Measurements from ENCODE around the gene LRRC28. TPM values are rescaled to one million over a fixed set of nuclear protein-coding genes. Genes with fewer than 3 reads are reported as not detected.

LRRC28 gene
- polyA plus RNA-seq, 3 donors, result 34.7 to 39.3 (median 35.8) TPM

GRCh38 chr15:99406716-99407487 lies 155.6 kb downstream of the LRRC28 start:
- no peak for DNase-seq (ENCODE audit: extremely low read depth in 1 of 11, low read depth in 9 of 11, low spot score in 4 of 11)

GRCh38 chr15:99407716-99408115 lies 156.4 kb downstream of the LRRC28 start:
- DNase-seq (ENCODE audit: extremely low read depth in 1 of 11, low read depth in 9 of 11, low spot score in 4 of 11), result no peak

- no peak for DNase-seq (ENCODE audit: extremely low read depth in 1 of 11, low read depth in 9 of 11, low spot score in 4 of 11)
These were observed 157.2 kb downstream of the LRRC28 start for GRCh38 chr15:99408236-99409096.

GRCh38 chr15:99409097-99409473 lies 157.8 kb downstream of the LRRC28 start:
- peak in 1 of 11 donors; percentile 39 for DNase-seq (ENCODE audit: extremely low read depth in 1 of 11, low read depth in 9 of 11, low spot score in 4 of 11)

DNA sequence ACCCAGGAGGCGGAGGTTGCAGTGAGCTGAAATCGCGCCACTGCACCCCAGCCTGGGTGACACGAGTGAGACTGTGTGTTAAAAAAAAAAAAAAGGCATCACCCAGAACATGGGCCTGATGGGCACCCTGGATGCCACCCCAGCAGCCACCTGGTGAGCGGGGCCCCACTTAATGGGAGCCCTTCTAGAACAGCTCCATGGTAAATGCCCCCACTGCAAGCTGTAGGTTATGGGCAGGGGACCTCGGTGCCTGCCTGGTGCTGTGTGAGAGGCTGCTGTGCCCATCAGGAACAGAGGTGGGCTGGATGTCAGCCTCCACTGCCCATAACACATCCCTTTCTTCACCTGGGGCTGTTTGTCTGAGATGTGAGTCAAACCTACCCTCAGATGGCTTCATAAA lies 158.3 kb downstream of the LRRC28 start:
- DNase-seq (ENCODE audit: extremely low read depth in 1 of 11, low read depth in 9 of 11, low spot score in 4 of 11), result no peak

- no peak for DNase-seq (ENCODE audit: extremely low read depth in 1 of 11, low read depth in 9 of 11, low spot score in 4 of 11)
These were observed 159.2 kb downstream of the LRRC28 start for GRCh38 chr15:99410477-99410876.

DNA sequence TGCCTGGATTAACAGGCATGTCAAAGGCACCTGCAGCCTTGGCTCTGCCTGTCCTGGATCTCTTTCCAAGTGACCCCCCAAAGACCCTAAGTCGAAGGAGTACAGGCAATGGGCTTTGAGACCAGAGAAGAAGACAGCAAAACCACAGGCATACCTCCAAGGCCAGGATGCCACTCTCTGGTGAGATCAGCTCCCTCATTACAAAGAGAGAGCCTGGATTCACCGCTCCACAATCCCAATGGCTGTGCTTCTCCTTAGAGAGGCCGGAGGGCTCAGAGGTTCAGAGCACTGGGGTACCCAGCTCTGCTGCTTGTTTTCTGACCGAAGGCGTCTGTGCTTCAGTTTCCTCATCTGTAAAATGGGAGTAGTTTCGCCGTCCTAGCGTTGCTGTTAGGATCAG lies 160.0 kb downstream of the LRRC28 start:
- no peak for DNase-seq (ENCODE audit: extremely low read depth in 1 of 11, low read depth in 9 of 11, low spot score in 4 of 11)

DNA sequence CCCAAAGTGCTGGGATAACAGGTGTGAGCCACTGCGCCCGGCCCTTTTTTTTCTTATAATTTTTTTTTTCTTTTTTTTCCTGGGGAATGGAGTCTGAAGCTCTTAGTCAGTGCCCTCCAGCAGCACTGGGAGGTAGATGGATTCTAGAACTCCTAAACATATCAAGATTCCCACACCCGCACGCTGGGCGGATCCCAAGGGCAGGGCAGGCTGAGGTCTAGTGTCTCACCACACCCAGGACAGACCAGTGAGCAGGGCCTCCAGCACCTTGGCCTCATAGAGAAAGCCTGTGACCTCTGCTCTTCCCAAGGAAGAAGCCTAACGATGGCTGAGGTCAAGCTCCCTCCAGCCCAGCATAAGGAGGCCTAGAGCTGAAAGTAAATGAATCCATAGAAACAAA lies 160.8 kb downstream of the LRRC28 start:
- DNase-seq (ENCODE audit: extremely low read depth in 1 of 11, low read depth in 9 of 11, low spot score in 4 of 11), result no peak

DNA sequence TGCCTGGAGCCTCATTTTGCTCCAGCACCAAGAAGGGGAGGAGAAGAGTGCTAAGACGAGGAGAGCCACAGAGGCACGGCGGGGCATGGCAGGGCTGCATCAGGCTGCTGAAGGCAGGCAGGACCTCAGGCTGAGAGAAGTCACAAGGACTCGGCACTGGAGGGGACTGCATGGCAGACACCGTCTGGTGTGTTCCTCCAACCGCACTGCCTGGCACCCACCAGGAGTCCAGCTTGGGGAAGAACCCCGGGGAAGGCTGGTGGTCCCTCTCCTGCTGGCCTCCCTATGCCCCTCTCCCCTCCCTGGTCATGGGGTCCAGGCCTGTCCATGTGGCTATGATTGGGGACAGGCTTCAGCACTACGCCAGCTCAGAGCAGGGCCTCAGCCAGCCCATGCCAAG lies 161.3 kb downstream of the LRRC28 start:
- no peak for DNase-seq (ENCODE audit: extremely low read depth in 1 of 11, low read depth in 9 of 11, low spot score in 4 of 11)

GRCh38 chr15:99413955-99414754 lies 162.9 kb downstream of the LRRC28 start:
- DNase-seq (ENCODE audit: extremely low read depth in 1 of 11, low read depth in 9 of 11, low spot score in 4 of 11), result no peak

DNA sequence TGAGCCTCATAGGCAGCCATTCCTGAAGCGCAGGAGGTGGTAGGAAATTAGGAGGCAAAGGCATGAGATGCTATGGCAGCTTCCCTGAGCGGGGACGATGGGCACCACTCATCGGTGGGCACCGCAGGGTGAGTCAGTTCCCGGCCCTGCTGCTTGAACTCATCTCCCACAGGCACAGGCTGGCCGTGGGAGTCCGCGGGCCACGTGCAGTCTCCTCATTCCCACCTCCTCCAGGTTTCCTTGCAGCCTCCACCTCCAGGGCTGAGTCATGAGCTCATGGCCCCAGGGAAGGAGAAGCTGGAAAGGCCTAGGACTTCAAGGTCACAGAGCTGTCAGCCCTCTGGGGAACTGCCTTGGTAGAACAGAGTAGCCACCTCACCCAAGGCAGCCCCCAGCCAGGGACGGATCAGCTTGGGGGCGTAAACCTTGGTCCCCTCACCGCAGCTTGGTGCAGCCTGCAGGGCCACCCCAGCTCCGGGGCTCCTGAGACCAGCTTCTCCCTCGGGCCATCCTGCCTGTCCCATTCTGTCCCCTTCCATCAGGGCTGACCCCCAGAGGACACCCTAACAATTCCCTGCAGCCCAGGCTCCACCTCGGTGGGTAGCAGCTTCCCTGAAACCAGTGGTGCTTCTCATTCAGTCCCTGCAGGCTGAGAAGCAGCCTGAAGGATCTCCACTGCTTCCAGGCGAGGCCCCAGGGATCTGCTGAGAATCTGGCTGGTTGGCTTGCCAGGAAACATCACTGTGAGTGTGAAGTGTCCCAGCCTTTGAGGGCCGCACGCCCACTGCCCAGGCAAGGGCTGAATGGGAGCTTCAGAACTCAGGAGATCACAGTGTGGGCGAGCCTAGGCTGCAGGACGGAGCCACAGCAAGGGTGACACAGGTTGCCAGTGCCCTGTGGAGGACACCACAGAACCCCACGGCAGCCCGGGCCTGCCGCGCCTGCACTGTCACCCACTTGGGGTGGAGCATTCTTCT lies 163.8 kb downstream of the LRRC28 start:
- no peak for DNase-seq (ENCODE audit: extremely low read depth in 1 of 11, low read depth in 9 of 11, low spot score in 4 of 11)

DNA sequence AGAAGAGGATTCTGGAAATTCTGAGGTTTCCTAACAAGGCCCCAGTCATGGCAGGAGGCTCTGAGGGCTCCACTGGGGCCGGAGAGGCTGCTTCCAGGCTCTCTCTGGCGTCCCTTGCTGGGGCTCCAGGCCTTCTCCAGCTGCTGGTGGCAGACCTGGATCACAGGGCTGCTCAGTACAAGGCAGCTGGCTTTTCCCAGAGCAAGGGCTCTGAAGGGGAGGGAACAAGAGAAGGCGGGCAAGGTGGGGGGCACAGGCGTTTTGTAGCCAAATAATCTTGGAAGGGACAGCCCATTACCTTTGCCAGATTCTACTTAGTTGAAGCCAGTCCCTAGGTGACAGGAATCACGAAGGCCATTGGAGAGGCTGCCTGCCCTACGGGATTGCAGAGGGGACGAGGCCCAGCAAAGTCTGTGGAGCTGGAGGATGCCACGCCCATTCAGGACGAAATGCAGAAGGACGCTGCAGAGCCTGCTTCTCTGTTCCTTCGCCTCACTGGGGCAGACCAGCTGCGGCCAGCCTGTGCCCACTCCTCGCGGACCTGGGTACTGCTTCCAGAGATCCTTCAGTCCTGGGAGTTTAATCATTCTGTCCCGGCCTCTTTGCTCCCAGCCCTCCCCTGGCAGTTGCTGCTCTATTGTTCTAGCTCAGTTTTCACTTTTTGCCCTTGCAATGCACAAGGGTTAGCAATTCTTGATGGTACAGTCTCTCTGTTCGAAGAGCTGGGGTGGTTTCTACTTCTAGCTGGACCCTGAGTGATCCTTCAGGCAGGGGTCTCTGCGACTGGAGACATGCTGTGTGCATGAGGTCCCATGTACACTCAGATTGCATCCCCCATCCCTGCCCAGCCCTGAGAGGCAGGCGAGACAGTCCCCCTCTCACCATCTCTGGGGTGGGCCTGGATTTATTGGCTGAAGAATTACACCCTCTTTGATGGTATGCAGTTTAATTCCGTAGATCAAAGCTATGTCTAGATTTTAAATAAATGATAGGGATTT lies 165.2 kb downstream of the LRRC28 start:
- no peak for DNase-seq (ENCODE audit: extremely low read depth in 1 of 11, low read depth in 9 of 11, low spot score in 4 of 11)

- no peak for DNase-seq (ENCODE audit: extremely low read depth in 1 of 11, low read depth in 9 of 11, low spot score in 4 of 11)
These were observed 169.9 kb downstream of the LRRC28 start for GRCh38 chr15:99421172-99421656.

GRCh38 chr15:99421758-99422157 lies 170.5 kb downstream of the LRRC28 start:
- no peak for DNase-seq (ENCODE audit: extremely low read depth in 1 of 11, low read depth in 9 of 11, low spot score in 4 of 11)

DNA sequence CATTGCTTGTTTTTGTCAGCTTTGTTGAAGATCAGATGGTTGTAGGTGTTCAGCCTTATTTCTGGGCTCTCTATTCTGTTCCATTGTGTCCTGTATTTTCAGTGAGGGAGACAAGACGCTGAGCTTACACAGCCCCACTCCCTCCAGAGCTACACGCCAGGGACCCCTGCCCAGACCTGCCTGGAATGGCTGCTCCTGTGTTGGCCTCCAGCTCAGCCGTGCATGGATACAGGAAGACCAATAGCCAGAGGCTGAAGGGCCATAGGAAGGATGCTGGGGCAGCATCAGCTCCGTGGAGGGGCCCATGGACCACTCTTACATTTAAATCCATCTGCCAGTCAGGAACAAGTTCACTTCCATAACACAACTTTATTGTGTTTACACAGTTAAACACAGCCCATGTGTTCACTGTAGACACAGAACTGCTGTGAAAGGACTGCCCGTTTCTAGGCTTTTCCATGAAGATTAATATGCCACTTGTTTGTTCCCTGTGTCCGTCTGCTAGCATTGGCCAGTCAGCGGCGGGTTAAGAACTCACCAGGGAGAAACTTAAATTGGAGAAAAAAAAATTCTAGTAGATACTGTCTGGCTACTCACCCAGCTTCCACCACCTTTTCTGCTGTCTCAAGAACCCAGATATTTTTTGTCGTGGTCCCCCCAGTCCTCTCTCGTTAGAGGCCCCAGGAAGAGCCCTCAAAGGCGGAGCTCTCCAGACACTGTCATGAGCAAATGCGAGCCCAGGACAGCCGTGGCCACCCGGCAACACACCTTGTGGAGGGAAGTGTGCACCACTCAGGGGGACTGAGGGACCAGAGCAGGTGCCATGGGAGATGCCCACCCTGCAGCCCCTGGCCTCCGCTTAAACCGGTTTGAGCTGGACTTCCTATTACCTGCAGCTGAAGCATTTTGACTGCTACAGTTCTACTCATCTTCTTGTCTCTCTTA lies 172.2 kb downstream of the LRRC28 start:
- DNase-seq (ENCODE audit: extremely low read depth in 1 of 11, low read depth in 9 of 11, low spot score in 4 of 11), result no peak

GRCh38 chr15:99424131-99424571 lies 172.9 kb downstream of the LRRC28 start:
- DNase-seq (ENCODE audit: extremely low read depth in 1 of 11, low read depth in 9 of 11, low spot score in 4 of 11), result no peak
